ENCODE measurements around the gene CLMN.

GRCh38 chr14:95228240-95228639, 91.5 kb downstream of the CLMN start:
- TF ChIP-seq CTCF (IDR thresholded peaks at IDR 0.05) (no peak), POLR2A (IDR thresholded peaks at IDR 0.05) (no peak)
